Activated CD4-positive, alpha-beta T cell treated with anti-CD3 and anti-CD28 coated beads for 36 hours (primary cell): ENCODE measurements around the gene TCHP. TPM values are rescaled to one million over a fixed set of nuclear protein-coding genes. Genes with fewer than 3 reads are reported as not detected.

Source experiments
- ATAC-seq: fragments of 200-7000 bp; cut with Tn5 transposase; one replicate; pipeline ENCODE4 v1.10.0; 2021; ENCODE audit warnings: mild to moderate bottlenecking, moderate library complexity
- CTCF ChIA-PET: fragments of 350-600 bp; sonication (Branson Sonifier 250); formaldehyde crosslinking; loops from one replicate; lab custom pipeline; 2021; ENCODE audit warnings: antibody characterized with exemption; lab: Charles Lee
- POLR2A ChIA-PET: fragments of 350-600 bp; sonication (Branson Sonifier 250); formaldehyde crosslinking; loops from one replicate; lab custom pipeline; 2021; ENCODE audit warnings: antibody characterized with exemption, inconsistent platforms; lab: Charles Lee
- DNase-seq: peaks from one replicate; pipeline ENCODE4 v3.0.0-alpha.2; 2020
- H3K27ac Mint-ChIP-seq: one replicate; pipeline ENCODE4 v1.8.0; 2021; ENCODE audit warnings: mixed read lengths
- H3K27me3 Mint-ChIP-seq: one replicate; pipeline ENCODE4 v1.8.0; 2021; ENCODE audit warnings: mixed read lengths
- H3K36me3 Mint-ChIP-seq: one replicate; pipeline ENCODE4 v1.8.0; 2021; ENCODE audit warnings: low read depth, mixed read lengths
- H3K4me1 Mint-ChIP-seq: one replicate; pipeline ENCODE4 v1.8.0; 2021; ENCODE audit warnings: mixed read lengths
- H3K4me3 Mint-ChIP-seq: one replicate; pipeline ENCODE4 v1.8.0; 2021; ENCODE audit warnings: mild to moderate bottlenecking, moderate library complexity, mixed read lengths
- H3K9me3 Mint-ChIP-seq: one replicate; pipeline ENCODE4 v1.8.0; 2021; ENCODE audit warnings: low read depth, mixed read lengths
- intact Hi-C, 2 experiments: fragments of 100-400 bp; cut with DNase I in 1 of 2; cut with micrococcal nuclease in 1 of 2; formaldehyde crosslinking; loops; one replicate each; pipeline versions ENCODE4 v1.14.2 to v1.15.1; 2022 to 2024; cut with DNase I, micrococcal nuclease
- total RNA-seq, 2 experiments: library from RNA; stranded (reverse); gene quantifications; one replicate each; pipeline ENCODE4 v1.2.3, GENCODE V29; 2021

The TCHP gene
- total RNA-seq, 2 experiments from 2014 or later, result 15.1 to 16.1 TPM

DNA sequence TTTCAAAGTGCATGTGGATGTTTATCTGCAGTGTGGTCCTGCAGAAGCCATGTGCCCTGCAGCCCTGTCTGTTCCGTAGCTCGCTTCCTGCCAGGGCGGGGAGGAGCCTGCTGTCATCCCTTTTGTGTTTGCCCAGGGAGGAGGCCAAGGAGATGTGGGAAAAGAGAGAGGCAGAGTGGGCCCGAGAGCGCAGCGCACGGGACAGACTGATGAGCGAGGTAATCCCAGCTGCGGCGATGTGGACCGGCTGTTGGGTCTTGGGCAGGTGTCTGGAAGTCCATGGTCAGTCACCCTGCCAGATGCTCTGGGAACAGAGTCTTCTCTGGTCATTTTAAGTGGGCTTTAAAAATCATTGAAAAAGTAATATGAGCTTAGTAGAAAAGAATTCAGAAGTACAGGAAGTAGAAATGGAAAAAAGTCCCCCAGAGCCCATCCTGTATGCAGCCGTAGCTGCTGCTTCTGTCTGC lies 12.8 kb downstream of the TCHP start:
- DNase-seq (no peak), ATAC-seq (no peak)
- H3K36me3 Mint-ChIP-seq, result peaks cover 56% of the 10 kb centered on the region
- no peaks in the 10 kb centered on the region for H3K4me1 Mint-ChIP-seq
- ChIA-PET POLR2A (no interaction called here), CTCF (no interaction called here)
- no peak overlapping the region for H3K4me3 Mint-ChIP-seq
- intact Hi-C loops, result no loop called here
- no peaks in the 10 kb centered on the region for H3K9me3 Mint-ChIP-seq
- H3K27me3 Mint-ChIP-seq, result no peaks in the 10 kb centered on the region
- H3K27ac Mint-ChIP-seq, result no peak overlapping the region

GRCh38 chr12:109914461-109914860 lies 14.4 kb downstream of the TCHP start:
- H3K27ac Mint-ChIP-seq, result peak overlapping the region; percentile 41
- H3K9me3 Mint-ChIP-seq, result no peaks in the 10 kb centered on the region
- POLR2A ChIA-PET, result no interaction called here
- no peaks in the 10 kb centered on the region for H3K4me1 Mint-ChIP-seq
- intact Hi-C loops, result no loop called here
- CTCF ChIA-PET, result interaction anchor here (0.6 to 1.6 kb wide), 2 partner anchors 19 to 65 kb away, joined by 3 to 5 read pairs; no protein-coding TSS in a partner anchor
- peaks cover 55% of the 10 kb centered on the region for H3K36me3 Mint-ChIP-seq
- no peak for ATAC-seq
- no peak overlapping the region for H3K4me3 Mint-ChIP-seq
- H3K27me3 Mint-ChIP-seq, result no peaks in the 10 kb centered on the region
- DNase-seq, result no peak

DNA sequence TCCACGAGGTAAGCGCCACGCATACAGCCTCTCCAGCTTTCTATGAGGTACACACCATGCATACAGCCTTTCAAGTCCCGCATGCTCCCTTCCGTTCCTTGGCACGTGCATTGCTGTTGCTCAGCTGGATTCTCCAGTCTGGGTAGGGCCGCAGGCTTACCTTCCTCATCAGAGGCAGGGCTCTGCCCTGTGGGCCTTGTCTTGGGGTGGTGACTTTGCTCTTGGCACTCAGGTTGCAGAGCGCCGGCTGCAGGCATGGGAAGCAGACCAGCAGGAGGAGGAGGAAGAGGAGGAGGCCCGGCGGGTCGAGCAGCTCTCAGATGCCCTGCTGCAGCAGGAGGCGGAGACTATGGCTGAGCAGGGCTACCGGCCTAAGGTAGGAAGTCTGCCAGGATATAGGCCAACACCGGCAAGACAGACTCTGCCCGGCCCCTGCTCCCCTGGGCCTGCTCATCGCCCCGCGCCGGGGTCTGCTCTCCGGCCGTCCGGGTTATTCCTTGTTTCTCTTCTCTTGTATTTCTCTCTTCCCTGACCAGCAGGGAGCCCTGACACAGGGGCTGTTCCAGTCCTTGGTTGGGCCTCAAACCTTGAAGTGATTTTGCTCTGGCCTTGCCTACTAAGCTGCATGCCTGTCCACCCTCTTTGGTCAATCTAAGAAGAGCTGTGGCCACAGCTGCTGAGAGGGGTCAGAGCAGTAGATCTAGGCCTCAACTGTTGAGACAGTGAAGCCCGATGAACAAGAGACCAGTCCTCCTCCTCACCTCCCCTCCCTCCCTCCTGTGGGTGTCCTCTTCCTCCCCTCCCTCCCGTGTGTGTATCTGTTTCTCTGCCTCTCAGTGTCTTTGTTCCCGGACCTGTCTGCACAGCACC lies 15.3 kb downstream of the TCHP start:
- Mint-ChIP-seq H3K4me1 (no peaks in the 10 kb centered on the region), H3K27ac (no peak overlapping the region), H3K9me3 (no peaks in the 10 kb centered on the region), H3K27me3 (no peaks in the 10 kb centered on the region), H3K4me3 (no peak overlapping the region), H3K36me3 (peaks cover 56% of the 10 kb centered on the region)
- CTCF ChIA-PET, result interaction anchor here (0.6 to 0.8 kb wide), 2 partner anchors 12 to 66 kb away, joined by 3 to 7 read pairs; no protein-coding TSS in a partner anchor
- POLR2A ChIA-PET, result no interaction called here
- ATAC-seq, result no peak
- intact Hi-C loops, result no loop called here
- no peak for DNase-seq

DNA sequence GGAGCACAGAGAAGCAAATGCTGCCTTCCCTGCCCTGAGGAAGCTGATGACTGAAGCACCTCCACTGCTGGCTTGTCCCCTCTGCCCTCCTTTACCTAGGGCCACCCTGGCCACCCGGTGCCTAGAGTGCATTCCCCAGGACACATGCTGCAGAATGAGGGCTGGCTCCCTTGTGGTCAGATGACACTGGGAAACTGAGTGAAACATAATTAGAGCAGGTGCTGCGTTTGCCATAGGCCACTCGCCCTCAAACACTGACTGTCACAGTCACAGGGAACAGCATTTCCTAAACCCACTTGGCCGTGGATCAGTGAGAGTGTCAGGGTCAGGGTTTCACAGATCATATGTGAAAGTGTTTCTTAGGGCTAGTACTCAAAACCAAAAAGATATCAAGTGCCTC lies 16.0 kb downstream of the TCHP start:
- H3K27ac Mint-ChIP-seq, result no peak overlapping the region
- ATAC-seq, result no peak
- no peaks in the 10 kb centered on the region for H3K9me3 Mint-ChIP-seq
- POLR2A ChIA-PET, result no interaction called here
- CTCF ChIA-PET, result interaction anchor here (0.8 kb wide), 1 partner anchor 11 kb away, joined by 7 read pairs; no protein-coding TSS in a partner anchor
- intact Hi-C loops, result no loop called here
- peaks cover 56% of the 10 kb centered on the region for H3K36me3 Mint-ChIP-seq
- DNase-seq, result no peak
- H3K27me3 Mint-ChIP-seq, result no peaks in the 10 kb centered on the region
- H3K4me1 Mint-ChIP-seq, result no peaks in the 10 kb centered on the region
- H3K4me3 Mint-ChIP-seq, result no peak overlapping the region

DNA sequence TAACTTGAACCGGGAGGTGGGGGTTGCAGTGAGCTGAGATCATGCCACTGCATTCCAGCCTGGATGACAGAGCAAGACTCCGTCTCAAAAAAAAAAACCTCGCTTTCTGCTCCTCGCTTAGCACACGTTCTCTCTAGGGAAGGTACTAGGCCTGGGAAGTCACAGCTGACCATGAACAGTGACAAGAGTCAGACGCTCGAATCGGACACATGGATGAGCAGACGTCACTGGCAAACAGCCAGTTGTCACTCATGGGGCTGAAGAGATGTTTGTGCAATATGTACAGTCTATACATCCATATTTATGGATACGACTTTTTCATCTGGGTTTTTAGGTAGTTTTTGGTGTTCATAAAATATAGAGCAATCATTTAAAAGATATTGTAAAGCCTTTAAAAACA lies 19.4 kb downstream of the TCHP start:
- CTCF ChIA-PET, result interaction anchor here (1.6 kb wide), 1 partner anchor 11 kb away, joined by 4 read pairs; no protein-coding TSS in a partner anchor
- DNase-seq (no peak), ATAC-seq (no peak)
- H3K4me1 Mint-ChIP-seq, result no peaks in the 10 kb centered on the region
- no peak overlapping the region for H3K4me3 Mint-ChIP-seq
- H3K27ac Mint-ChIP-seq, result no peak overlapping the region
- POLR2A ChIA-PET, result no interaction called here
- intact Hi-C loops, result no loop called here
- no peaks in the 10 kb centered on the region for H3K27me3 Mint-ChIP-seq
- H3K36me3 Mint-ChIP-seq, result peaks cover 46% of the 10 kb centered on the region
- H3K9me3 Mint-ChIP-seq, result no peaks in the 10 kb centered on the region

GRCh38 chr12:109920261-109920780 lies 20.2 kb downstream of the TCHP start:
- no peaks in the 10 kb centered on the region for H3K27me3 Mint-ChIP-seq
- ATAC-seq, result no peak
- intact Hi-C loops, result no loop called here
- no peaks in the 10 kb centered on the region for H3K4me1 Mint-ChIP-seq
- peaks cover 38% of the 10 kb centered on the region for H3K36me3 Mint-ChIP-seq
- POLR2A ChIA-PET, result no interaction called here
- no peak overlapping the region for H3K27ac Mint-ChIP-seq
- CTCF ChIA-PET, result interaction anchor here (0.5 to 1.7 kb wide), 3 partner anchors 10 to 75 kb away, joined by 4 to 6 read pairs (median 4); no protein-coding TSS in a partner anchor
- H3K9me3 Mint-ChIP-seq, result no peaks in the 10 kb centered on the region
- no peak for DNase-seq
- H3K4me3 Mint-ChIP-seq, result no peak overlapping the region

DNA sequence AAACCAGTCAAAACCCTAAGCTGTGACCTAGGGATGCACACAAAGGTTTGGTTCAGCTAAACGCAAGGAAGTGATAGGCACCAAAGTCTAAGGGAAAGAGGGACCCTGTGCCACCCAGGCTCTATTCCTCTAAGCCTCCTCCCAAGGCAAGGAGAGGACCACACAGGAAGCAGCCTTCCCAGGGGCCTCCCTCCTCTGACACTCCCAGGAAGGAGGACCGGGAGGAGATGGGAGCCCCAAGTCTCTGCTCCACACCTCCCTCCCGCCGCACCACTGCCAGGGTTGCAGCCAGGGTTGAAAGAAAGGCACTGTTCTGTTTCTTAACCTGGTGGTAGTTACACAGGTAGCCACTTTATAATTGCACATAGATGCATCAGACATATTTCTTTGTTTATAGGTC lies 21.9 kb downstream of the TCHP start:
- CTCF ChIA-PET, result interaction anchor here (1.0 to 1.7 kb wide), 3 partner anchors 19 to 118 kb away, joined by 3 to 6 read pairs (median 3); no protein-coding TSS in a partner anchor
- DNase-seq, result no peak

GRCh38 chr12:109923038-109923437 lies 23.0 kb downstream of the TCHP start:
- no peak overlapping the region for H3K4me3 Mint-ChIP-seq
- intact Hi-C loops, result no loop called here
- H3K36me3 Mint-ChIP-seq, result peaks cover 20% of the 10 kb centered on the region
- ChIA-PET CTCF (interaction anchor here (1.0 kb wide), 1 partner anchor 119 kb away, joined by 3 read pairs; no protein-coding TSS in a partner anchor), POLR2A (no interaction called here)
- no peaks in the 10 kb centered on the region for H3K9me3 Mint-ChIP-seq
- H3K4me1 Mint-ChIP-seq, result no peaks in the 10 kb centered on the region
- DNase-seq, result no peak
- H3K27me3 Mint-ChIP-seq, result no peaks in the 10 kb centered on the region
- H3K27ac Mint-ChIP-seq, result no peak overlapping the region
- ATAC-seq, result no peak

More for the DNA sequence above, 21.9 kb downstream of the TCHP start:
- ATAC-seq, result no peak
- Mint-ChIP-seq H3K27me3 (no peaks in the 10 kb centered on the region), H3K4me3 (no peak overlapping the region), H3K9me3 (no peaks in the 10 kb centered on the region), H3K36me3 (peaks cover 24% of the 10 kb centered on the region), H3K27ac (no peak overlapping the region), H3K4me1 (no peaks in the 10 kb centered on the region)
- intact Hi-C loops, result no loop called here
- POLR2A ChIA-PET, result interaction anchor here (0.6 kb wide), 2 partner anchors 10 to 376 kb away, joined by 6 to 9 read pairs; no protein-coding TSS in a partner anchor

DNA sequence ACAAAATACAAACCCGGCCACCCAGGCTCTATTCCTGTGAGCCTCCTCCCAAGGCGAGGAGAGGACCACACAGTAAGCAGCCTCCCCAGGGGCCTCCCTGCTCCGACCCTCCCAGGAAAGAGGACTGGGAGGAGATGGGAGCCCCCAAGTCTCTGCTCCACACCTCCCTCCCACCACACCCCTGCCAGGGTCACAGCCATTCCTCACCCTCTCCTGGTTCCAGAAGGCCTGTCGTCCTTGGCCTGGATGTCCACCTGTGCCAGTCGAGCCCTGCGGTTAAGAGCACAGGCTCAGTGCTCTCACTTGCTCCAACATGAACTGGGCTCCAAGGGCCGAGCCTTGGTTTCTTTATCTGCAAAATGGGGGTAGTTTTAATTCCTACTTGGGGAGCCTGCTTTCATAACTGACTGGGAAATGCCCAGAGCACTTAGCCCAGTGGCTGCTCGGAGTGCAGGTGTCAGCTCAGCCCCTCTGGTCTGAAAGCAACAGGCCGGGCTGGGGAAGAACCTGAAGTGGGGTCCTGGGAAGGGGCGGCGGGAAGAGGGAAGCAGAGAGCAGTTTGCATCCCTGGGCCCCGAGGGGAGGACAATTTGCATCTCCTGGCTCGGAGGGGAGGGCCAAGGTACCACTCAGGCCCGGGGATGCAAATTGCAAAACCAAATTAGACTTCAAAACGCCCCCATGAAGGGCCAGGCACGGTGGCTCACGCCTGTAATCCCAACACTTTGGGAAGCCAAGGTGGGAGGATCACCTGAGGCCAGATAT lies 23.6 kb downstream of the TCHP start:
- no peaks in the 10 kb centered on the region for H3K4me1 Mint-ChIP-seq
- no peaks in the 10 kb centered on the region for H3K9me3 Mint-ChIP-seq
- H3K27me3 Mint-ChIP-seq, result no peaks in the 10 kb centered on the region
- ATAC-seq (no peak), DNase-seq (no peak)
- ChIA-PET POLR2A (no interaction called here), CTCF (no interaction called here)
- H3K36me3 Mint-ChIP-seq, result peaks cover 19% of the 10 kb centered on the region
- H3K27ac Mint-ChIP-seq, result no peak overlapping the region
- no peak overlapping the region for H3K4me3 Mint-ChIP-seq
- intact Hi-C loops, result no loop called here

DNA sequence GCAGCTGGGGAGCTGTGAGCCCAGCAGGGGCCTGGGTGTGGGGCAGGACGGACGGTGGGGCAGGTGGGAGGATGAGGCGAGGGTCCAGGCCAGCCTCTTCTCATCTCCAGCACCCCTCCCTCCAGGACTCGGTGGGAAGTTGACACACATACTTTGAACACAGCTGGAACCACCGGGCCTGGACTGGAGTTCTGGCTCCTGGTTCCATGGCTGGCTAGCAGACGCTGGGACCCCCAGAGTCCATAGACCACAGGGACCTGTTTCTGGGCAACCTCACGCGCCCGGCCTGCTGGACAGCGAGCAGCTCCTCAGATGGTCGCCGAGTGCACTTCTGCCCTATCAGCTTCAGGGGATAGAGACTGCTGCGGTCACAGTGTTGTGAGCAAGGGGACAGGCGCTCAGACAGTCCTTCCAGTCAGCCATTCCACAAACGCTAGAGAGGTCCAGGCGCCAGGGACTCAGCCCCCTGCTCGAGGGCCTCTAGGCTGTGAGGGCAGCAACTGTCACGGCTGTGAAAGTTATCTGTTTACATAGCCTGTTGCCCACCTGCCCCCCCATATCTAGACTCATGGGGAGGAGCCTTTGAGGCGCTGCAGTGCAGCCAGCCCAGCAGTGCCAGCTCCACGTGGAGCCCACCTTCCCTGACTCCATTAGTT lies 25.2 kb downstream of the TCHP start:
- H3K27me3 Mint-ChIP-seq, result no peaks in the 10 kb centered on the region

More for the DNA sequence above, 25.2 kb downstream of the TCHP start:
- H3K4me3 Mint-ChIP-seq, result no peak overlapping the region
- H3K9me3 Mint-ChIP-seq, result no peaks in the 10 kb centered on the region
- intact Hi-C loops, result no loop called here
- no peaks in the 10 kb centered on the region for H3K4me1 Mint-ChIP-seq
- no peak for DNase-seq
- POLR2A ChIA-PET, result no interaction called here
- no peak for ATAC-seq
- no peak overlapping the region for H3K27ac Mint-ChIP-seq
- peaks cover 8% of the 10 kb centered on the region for H3K36me3 Mint-ChIP-seq
- CTCF ChIA-PET, result interaction anchor here (0.6 to 2.4 kb wide), 2 partner anchors 72 to 358 kb away, joined by 4 to 12 read pairs; no protein-coding TSS in a partner anchor
